GM19240 (cell line): ENCODE data around the gene HTR3E.
A peak's percentile ranks its signal among the peaks of the same experiment; 100 is the strongest.
"Not testable (repeated sequence)": the region's sequence is repeated elsewhere in the genome, so short reads cannot be mapped to it uniquely, and the experiment has no call there.

Experiments used
- DNase-seq: peaks from one replicate; pipeline ENCODE4 v3.0.0; 2011; ENCODE audit warnings: low spot score; ENCODE audit not compliant: insufficient read length

HTR3E gene

GRCh38 chr3:184110316-184110725 is 13.5 kb downstream of the HTR3E start:
- no peak for DNase-seq

GRCh38 chr3:184116017-184116416 is 19.2 kb downstream of the HTR3E start:
- DNase-seq, result no peak

- DNase-seq, result no peak
Observed at GRCh38 chr3:184117636-184118035, 20.8 kb downstream of the HTR3E start.

DNA sequence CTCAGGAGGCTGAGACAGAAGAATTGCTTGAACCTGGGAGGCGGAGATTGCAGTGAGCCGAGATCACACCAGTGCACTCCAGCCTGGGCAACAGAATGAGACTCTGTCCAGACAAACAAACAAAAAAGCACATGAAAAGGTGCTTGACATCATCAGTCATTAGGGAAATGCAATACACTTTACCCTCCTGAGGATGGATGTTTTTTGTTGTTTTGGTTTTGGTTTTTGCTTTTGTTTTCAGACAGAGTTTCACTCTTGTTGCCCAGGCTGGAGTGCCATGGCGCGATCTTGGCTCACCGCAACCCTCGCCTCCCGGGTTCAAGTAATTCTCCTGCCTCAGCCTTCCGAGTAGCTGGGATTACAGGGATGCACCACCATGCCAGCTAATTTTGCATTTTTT is 24.2 kb downstream of the HTR3E start:
- not testable (repeated sequence) for DNase-seq

DNA sequence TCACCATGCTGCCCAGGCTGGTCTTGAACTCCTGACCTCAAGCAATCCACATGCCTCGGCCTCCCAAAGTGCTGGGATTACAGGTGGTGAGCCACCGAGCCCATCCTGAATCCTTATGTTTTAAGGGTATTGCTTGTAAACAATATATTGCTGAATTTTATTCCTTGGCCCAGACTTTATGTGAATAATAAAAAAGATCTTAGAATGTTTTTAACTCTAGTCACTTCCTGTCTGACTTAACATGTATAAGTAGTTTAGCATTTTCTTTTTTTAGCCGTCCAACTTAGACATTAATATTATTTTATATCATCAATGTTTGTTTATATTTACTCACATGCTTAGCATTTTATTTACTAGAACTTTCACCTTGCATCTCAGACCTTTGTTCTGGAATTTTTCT is 29.1 kb downstream of the HTR3E start:
- no peak for DNase-seq

DNA sequence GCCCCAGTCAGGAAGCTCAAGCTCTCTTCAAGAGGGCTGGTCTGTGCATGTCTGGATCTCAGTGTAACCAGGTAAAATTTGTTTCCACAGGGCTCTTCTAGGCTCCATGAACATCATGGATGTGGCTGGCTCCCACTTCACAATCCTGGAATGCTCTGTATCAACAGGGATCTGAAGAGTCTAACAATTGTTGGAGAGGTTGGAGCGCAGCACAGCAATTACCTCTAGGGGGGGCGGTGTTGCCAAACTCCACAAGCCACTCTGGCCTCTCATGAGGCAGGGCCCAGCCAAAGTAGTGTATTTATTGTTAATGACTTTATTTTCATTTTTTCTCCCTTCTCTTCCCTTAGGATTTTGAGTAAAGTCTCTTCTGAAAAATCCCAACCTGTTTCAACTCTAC is 32.1 kb downstream of the HTR3E start:
- DNase-seq, result no peak

GRCh38 chr3:184132945-184133344 is 36.1 kb downstream of the HTR3E start:
- no peak for DNase-seq

- no peak for DNase-seq
Observed at GRCh38 chr3:184133840-184134745, 37.2 kb downstream of the HTR3E start.

- DNase-seq, result no peak
Observed at GRCh38 chr3:184134746-184135148, 37.9 kb downstream of the HTR3E start.

DNA sequence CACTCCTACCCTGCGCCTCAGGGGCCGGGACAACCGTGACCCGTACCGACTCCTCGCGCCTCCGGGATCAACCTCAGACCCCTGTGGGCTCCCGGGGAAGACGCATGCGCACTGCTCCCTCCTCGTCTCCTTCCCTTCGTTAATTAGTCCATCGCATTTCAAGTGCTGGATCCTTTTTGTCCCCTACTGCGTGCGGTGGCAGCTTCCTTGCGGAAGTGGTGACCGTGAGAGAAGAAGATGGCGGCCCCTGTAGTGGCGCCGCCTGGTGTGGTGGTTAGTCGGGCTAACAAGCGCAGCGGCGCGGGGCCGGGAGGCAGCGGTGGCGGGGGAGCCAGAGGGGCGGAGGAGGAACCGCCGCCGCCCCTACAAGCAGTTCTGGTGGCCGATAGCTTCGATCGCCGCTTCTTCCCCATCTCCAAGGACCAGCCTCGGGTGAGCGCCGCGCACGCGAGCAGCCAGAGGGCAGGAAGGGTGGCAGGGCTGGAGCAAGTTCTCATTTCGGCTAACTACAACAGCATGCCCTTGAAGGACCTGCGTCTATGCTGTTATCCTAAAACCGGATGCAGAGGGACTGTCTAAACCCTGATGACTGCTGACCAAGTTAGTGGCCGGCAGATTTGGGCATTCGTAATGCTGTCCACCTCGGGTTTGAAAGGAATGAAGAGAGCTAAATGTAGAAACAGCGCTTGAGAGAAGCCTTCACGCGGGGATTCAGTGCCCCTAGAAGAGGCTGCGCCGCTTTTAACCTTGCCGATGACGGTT is 38.5 kb downstream of the HTR3E start, which contains the start of gene EIF2B5:
EIF2B5 (plus strand) TSS at position 210 of the 762 bp plus-strand sequence; CDS start at position 238, 28 bp downstream.
- DNase-seq, result peak; percentile 67

DNA sequence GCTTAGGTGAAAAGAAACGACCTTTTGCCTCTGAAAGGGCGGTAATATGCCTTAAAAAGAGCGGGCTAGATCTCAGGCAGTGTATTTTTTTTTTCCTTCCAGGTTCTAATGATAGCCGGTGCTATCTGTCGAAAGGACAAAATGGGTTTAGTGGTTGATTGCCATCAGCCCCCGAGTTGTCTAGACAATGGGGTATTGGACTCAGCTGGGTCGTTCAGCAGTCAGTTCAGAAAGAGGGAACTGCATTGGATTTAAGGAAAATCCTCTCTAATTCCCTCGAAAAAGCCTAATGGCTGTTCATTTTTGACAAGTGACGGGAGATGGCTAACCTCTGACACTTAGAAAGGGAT is 39.0 kb downstream of the HTR3E start:
- DNase-seq, result no peak

GRCh38 chr3:184140436-184140835 is 43.6 kb downstream of the HTR3E start:
- no peak for DNase-seq

DNA sequence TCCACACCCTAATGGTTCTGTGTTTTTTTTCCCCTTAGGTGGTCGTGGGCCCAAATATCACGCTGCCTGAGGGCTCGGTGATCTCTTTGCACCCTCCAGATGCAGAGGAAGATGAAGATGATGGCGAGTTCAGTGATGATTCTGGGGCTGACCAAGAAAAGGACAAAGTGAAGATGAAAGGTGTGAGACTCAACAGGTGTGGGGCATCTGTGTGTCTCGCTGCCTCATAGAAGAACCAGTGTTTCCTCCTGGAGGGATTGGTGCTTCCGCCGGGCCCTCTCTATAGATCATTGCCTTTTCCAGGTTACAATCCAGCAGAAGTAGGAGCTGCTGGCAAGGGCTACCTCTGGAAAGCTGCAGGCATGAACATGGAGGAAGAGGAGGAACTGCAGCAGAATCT is 45.3 kb downstream of the HTR3E start:
- no peak for DNase-seq

- DNase-seq, result no peak
Observed at GRCh38 chr3:184143327-184143726, 46.5 kb downstream of the HTR3E start.

GRCh38 chr3:184144505-184144904 is 47.6 kb downstream of the HTR3E start:
- no peak for DNase-seq

DNA sequence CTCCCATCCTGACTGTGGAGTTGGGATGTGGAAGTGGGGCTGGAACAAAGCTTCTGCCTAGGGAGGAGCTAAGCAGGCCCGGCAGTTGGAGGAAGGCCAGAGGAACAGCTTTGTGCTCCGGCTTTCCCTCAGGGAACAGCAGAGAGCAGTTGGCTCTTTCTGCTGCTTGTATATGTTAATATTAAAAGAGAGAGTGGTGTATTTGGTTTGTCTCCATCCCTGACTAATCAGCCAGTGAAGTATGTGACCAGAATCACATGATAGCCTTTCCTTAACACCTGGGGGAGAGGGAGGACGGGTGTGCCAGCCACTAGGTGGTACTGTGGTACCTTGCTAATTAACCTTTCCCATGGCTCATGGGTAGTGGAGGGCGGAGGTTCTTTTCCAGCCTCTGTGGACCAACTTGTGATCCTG is 48.3 kb downstream of the HTR3E start:
- DNase-seq, result no peak

DNA sequence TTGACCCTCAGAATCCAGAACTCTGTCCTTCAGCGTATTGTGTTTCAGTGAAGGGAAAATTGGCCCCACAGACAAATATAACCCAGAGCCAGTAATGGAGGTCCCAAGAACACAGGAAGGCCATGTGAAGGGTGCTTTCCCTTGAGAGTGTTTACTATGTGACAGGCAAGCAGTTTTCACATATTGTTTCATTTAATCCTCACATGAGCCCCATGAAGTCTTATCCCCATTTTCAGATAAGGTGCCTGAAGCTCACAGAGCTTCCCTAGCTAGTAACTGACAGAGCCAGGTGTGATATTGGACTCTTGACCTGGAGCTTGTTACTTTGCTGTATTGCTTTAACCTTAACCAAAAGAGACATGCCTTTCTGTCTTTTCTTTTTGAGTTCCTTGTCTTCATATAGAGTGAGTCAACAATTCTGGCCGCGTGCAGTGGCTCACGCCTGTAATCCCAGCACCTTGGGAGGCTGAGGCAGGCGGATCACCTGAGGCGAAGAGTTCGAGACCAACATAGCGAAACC is 48.9 kb downstream of the HTR3E start:
- DNase-seq, result no peak

DNA sequence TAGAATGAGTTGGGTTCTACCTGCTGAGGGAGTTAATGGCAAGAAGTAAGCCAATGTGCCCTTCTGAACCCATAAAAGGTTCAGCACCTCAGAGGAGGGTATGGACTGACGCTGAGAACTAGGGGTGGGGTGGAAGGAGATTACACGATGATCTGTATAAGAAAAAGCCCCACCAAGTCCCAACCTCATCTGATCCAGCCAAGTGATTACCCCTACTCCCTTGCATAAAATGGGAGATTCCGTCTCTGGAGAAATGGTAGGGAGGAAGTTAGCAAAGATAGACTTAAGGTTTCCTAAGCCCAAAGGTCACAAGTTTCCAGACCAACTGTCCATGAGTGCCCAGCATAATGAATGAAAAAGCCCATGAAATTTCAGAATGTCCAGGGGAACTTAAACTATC is 51.2 kb downstream of the HTR3E start:
- DNase-seq, result no peak

DNA sequence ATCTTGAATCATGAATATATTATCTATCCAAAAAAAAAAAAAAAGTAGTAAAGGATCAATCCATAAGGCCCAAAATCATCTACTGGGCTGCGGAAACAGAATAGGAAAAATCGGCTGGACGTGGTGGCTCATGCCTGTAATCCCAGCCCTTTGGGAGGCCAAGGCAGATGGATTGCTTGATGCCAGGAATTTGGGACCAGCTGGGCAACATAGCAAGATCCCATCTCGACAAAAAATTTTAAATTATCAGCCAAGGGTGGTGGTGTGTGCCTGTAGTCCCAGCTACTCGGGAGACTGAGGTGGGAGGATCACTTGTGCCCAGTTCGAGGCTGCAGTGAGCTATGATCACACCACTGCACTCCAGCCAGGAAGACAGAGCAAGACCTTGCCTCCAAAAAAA is 52.3 kb downstream of the HTR3E start:
- DNase-seq, result no peak

GRCh38 chr3:184149770-184150169 is 52.9 kb downstream of the HTR3E start:
- not testable (repeated sequence) for DNase-seq

DNA sequence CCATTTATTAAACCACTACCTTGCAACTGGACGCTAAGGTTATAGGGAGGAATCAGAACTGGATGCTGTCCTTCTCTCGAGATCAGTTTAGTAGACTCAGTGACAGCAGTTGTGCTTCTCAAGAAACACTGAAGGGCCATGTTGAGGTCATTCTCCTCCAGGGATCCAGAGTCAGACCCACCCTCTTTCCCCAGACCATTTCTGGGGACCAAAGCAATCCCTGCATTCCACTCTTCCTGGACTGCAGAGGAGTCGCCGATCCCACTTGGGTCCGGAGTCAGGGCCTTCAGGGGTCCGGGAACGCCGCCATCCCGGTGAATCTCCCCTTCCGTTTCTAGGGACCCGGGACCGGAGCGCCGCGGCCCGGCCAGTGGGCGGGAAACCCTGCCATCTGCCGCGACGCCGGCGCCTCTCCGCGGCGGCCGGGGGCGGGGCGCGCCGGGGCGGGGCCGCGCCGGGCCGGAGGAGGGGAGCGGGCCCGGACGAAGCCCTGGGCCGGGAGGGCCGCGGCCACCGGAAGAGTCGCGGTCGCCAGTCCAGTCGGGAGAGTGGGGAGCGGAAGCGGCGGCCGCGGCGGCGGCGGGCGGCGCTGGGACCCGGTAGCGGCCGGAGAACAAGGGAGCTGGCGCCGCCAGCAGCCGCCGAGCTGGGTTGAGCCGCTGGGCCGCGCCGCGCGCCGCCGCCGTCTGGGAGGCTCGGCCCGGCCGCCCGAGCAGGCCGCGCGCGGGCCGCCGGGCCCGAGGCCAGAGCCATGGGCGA is 58.2 kb downstream of the HTR3E start, which contains the start of gene DVL3:
DVL3 (plus strand) TSS at position 493 of the 759 bp plus-strand sequence; CDS start at position 752, 259 bp downstream.
- DNase-seq, result peak; percentile 82
